Fibroblast of lung (primary cell): ENCODE data around the gene FBN3. TPM values are rescaled to one million over a fixed set of nuclear protein-coding genes. Genes with fewer than 3 reads are reported as not detected.

Source experiments
- DNase-seq, 2 donors: peaks; one replicate each; pipeline versions ENCODE4 v3.0.0 to v3.0.0-alpha.2; 2010; ENCODE audit warnings: low read depth in 2 of 2
- H2AFZ ChIP-seq: 2 replicates; pipeline ENCODE4 v1.5.1; 2012; ENCODE audit warnings: low read length, control low read depth, inconsistent platforms
- H3K27ac ChIP-seq: 2 replicates; pipeline ENCODE4 v1.5.1; 2011; ENCODE audit warnings: low read length, control low read depth; ENCODE audit not compliant: insufficient read depth
- H3K27me3 ChIP-seq: 2 replicates; pipeline ENCODE4 v1.5.1; 2011; ENCODE audit warnings: mild to moderate bottlenecking, low read length; ENCODE audit not compliant: control insufficient read depth, insufficient read depth
- H3K36me3 ChIP-seq: 2 replicates; pipeline ENCODE4 v1.5.1; 2011; ENCODE audit warnings: low read length; ENCODE audit not compliant: control insufficient read depth, insufficient read depth
- H3K4me1 ChIP-seq: 2 replicates; pipeline ENCODE4 v1.5.1; 2011; ENCODE audit warnings: low read length; ENCODE audit not compliant: control insufficient read depth, insufficient read depth; ENCODE audit errors: extremely low read depth
- H3K4me2 ChIP-seq: 2 replicates; pipeline ENCODE4 v1.5.1; 2011; ENCODE audit warnings: low read length, control low read depth; ENCODE audit not compliant: insufficient read depth; ENCODE audit errors: extremely low read depth
- H3K4me3 ChIP-seq, 4 experiments: fragments of 200-600 bp in 1 of 4; sonication (generic) in 1 of 4; replicated peaks in 1 of 4; 2 replicates each; pipeline ENCODE4 v1.5.1; 2011 to 2016; ENCODE audit warnings: low read length in 4 of 4, low read depth in 3 of 4, mild to moderate bottlenecking in 3 of 4, control low read depth in 2 of 4, inconsistent platforms in 1 of 4, mixed read lengths in 1 of 4; ENCODE audit not compliant: insufficient read depth in 1 of 4; ENCODE audit errors: control extremely low read depth in 1 of 4
- H3K79me2 ChIP-seq: 2 replicates; pipeline ENCODE4 v1.5.1; 2012; ENCODE audit warnings: mild to moderate bottlenecking, low read length, inconsistent platforms; ENCODE audit not compliant: control insufficient read depth, insufficient read depth
- H3K9ac ChIP-seq: 2 replicates; pipeline ENCODE4 v1.5.1; 2011; ENCODE audit warnings: mild to moderate bottlenecking, low read length, control low read depth; ENCODE audit not compliant: insufficient read depth
- H3K9me3 ChIP-seq: 2 replicates; pipeline ENCODE4 v1.5.1; 2012; ENCODE audit warnings: low read depth, low read length; ENCODE audit not compliant: control insufficient read depth, insufficient read depth
- H4K20me1 ChIP-seq: 2 replicates; pipeline ENCODE4 v1.5.1; 2011; ENCODE audit warnings: low read length; ENCODE audit not compliant: control insufficient read depth, insufficient read depth; ENCODE audit errors: extremely low read depth
- EZH2 ChIP-seq: IDR thresholded peaks from 2 replicates; pipeline ENCODE4 v1.5.1; 2012; ENCODE audit warnings: low read length, control low read depth, mild to moderate bottlenecking; ENCODE audit errors: missing control alignments
- polyA plus RNA-seq, 2 donors: library from polyadenylated mRNA; depleted of rRNA in 1 of 2; stranded (reverse) in 1 of 2; unstranded in 1 of 2; fragments of >200 nt; gene quantifications; 2 replicates each; pipeline ENCODE4 v1.2.1, GENCODE V29; 2011 to 2012; ENCODE audit warnings: missing spikeins in 1 of 2
- total RNA-seq: library from RNA; depleted of rRNA; stranded (reverse); fragments of >200 nt; gene quantifications from 2 replicates; pipeline ENCODE4 v1.2.1, GENCODE V29; 2014
- TF ChIP-seq, protein P1 (sequence below), 2 donors: IDR thresholded peaks in 1 of 2; conservative IDR thresholded peaks in 1 of 2; 1 replicate in 1 of 2; 2 replicates in 1 of 2; pipeline ENCODE4 v1.5.1; 2011 to 2012; ENCODE audit warnings: low read length in 2 of 2, control low read depth in 1 of 2, inconsistent platforms in 1 of 2, low read depth in 1 of 2, mild to moderate bottlenecking in 1 of 2

The FBN3 gene
- total and polyA plus RNA-seq, 2 donors (not counting 1 experiment from before 2014, with no cell fraction given) = under 0.01 TPM; not detected in 1

DNA sequence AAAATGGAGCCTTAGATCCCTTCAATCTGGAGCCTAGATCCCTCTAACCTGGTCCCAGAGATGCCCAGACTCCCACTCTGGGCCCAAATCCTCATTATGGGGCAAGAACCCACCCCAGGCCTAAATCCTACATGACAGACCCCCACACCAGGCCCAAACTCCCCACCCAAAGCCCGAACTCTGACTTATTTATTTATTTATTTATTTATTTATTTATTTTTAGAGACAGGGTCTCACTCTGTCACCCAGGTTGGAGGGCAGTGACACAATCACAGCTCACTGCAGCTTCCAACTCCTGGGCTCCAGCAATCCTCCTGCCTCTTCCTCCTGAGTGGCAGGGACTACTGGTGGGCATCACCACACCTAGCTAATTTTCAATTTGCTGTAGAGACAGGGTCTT, 12.0 kb downstream of the FBN3 start:
- no peak overlapping the region for H2AFZ ChIP-seq
- no peaks in the 10 kb centered on the region for H3K36me3 ChIP-seq
- DNase-seq = no peak
- H3K4me2 ChIP-seq = no peak overlapping the region
- H3K9ac ChIP-seq = no peak overlapping the region
- no peaks in the 10 kb centered on the region for H4K20me1 ChIP-seq
- no peaks in the 10 kb centered on the region for H3K79me2 ChIP-seq
- peaks cover 3% of the 10 kb centered on the region for H3K4me1 ChIP-seq
- no peaks in the 10 kb centered on the region for H3K27me3 ChIP-seq
- no peak overlapping the region for H3K4me3 ChIP-seq
- TF ChIP-seq, protein P1, sequence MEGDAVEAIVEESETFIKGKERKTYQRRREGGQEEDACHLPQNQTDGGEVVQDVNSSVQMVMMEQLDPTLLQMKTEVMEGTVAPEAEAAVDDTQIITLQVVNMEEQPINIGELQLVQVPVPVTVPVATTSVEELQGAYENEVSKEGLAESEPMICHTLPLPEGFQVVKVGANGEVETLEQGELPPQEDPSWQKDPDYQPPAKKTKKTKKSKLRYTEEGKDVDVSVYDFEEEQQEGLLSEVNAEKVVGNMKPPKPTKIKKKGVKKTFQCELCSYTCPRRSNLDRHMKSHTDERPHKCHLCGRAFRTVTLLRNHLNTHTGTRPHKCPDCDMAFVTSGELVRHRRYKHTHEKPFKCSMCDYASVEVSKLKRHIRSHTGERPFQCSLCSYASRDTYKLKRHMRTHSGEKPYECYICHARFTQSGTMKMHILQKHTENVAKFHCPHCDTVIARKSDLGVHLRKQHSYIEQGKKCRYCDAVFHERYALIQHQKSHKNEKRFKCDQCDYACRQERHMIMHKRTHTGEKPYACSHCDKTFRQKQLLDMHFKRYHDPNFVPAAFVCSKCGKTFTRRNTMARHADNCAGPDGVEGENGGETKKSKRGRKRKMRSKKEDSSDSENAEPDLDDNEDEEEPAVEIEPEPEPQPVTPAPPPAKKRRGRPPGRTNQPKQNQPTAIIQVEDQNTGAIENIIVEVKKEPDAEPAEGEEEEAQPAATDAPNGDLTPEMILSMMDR (conservative IDR thresholded peaks at IDR 0.05 in 1 of 2, IDR thresholded peaks at IDR 0.05 in 1 of 2; ENCODE audit: low read depth in 1 of 2, low read length in 2 of 2) = no peak
- no peak for TF ChIP-seq EZH2
- H3K9me3 ChIP-seq = no peaks in the 10 kb centered on the region
- H3K27ac ChIP-seq = no peak overlapping the region

DNA sequence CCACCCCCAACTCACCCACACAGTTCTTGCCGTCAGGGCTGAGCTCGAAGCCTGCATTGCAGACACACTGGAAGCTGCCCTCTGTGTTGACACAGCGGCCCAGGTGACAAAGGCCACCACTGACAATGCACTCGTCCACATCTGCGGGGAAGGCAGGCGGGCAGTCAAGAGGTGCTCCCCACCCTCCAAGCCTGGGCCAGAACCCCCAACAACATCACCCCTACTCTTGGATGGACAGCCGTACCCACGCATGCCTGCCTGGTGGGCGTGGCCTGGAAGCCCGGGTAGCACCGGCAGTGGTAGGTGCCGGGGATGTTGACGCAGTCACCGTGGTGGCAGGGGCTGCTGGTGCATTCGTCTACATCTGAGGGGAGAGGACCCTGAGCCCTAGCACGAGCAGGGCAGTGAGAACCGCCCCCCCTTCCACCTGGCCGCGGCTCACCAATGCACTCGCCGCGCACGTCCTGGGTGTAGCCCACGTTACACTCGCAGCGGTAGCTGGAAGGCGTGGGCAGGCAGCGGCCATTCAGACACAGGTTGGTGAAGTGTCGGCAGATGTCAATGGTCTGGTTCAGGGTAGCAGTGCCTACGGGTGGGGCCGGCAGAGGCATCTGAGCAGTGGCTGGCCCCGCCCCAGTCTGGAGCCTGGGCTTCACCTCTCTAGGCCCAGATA, 13.3 kb downstream of the FBN3 start:
- Histone ChIP-seq H3K36me3 (no peaks in the 10 kb centered on the region), H2AFZ (no peak overlapping the region), H3K27me3 (no peaks in the 10 kb centered on the region), H3K4me1 (peaks cover 3% of the 10 kb centered on the region), H4K20me1 (no peaks in the 10 kb centered on the region), H3K79me2 (no peaks in the 10 kb centered on the region), H3K4me3 (no peak overlapping the region), H3K9ac (no peak overlapping the region), H3K4me2 (no peak overlapping the region), H3K27ac (no peak overlapping the region), H3K9me3 (no peaks in the 10 kb centered on the region)
- DNase-seq = no peak
- no peak for TF ChIP-seq EZH2
- TF ChIP-seq, protein P1 (conservative IDR thresholded peaks at IDR 0.05 in 1 of 2, IDR thresholded peaks at IDR 0.05 in 1 of 2; ENCODE audit: low read depth in 1 of 2, low read length in 2 of 2) = no peak

DNA sequence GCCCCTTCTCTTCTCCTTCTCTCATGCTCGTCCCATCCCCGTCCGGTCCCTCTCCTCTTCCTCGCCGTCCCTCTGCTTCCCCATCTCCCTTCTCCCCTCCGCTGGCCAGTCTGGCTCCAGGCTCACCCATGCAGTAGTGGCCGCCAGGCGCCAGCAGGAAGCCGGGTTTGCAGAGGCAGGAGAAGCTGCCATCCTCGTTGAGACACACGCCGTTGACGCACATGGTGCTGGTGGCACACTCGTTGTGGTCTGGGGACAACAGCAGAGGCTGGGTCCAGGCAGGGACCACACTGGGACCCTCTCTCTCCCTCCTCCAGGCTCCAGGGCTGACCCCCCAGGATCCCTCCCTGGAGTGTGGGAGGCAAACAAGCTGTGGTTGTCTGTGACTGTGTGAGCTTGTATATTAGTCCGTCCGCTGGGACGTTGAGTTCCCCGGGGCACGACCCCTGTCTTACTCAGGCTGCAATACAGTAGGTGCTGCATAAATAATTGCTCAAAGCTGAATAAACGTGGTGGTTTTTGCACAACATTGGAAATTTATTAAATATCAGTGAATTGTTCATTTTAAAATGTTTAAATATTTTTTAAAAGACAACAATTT, 16.4 kb downstream of the FBN3 start:
- no peak overlapping the region for H3K4me2 ChIP-seq
- DNase-seq = no peak
- no peak overlapping the region for H3K9ac ChIP-seq
- H3K4me1 ChIP-seq = no peaks in the 10 kb centered on the region
- H3K4me3 ChIP-seq = no peak overlapping the region
- no peak overlapping the region for H3K27ac ChIP-seq
- TF ChIP-seq EZH2 = no peak
- TF ChIP-seq, protein P1 (conservative IDR thresholded peaks at IDR 0.05 in 1 of 2, IDR thresholded peaks at IDR 0.05 in 1 of 2; ENCODE audit: low read depth in 1 of 2, low read length in 2 of 2) = no peak
- H3K27me3 ChIP-seq = no peaks in the 10 kb centered on the region
- no peaks in the 10 kb centered on the region for H3K36me3 ChIP-seq
- H4K20me1 ChIP-seq = no peaks in the 10 kb centered on the region
- no peaks in the 10 kb centered on the region for H3K9me3 ChIP-seq
- no peaks in the 10 kb centered on the region for H3K79me2 ChIP-seq
- no peak overlapping the region for H2AFZ ChIP-seq
